Adrenal gland (tissue), 12 donors: ENCODE results near the gene CPED1. TPM values are rescaled to one million over a fixed set of nuclear protein-coding genes. Genes with fewer than 3 reads are reported as not detected.
A peak's percentile ranks its signal among the peaks of the same experiment; 100 is the strongest.

Experiments
- DNase-seq, 7 donors: peaks; one replicate each; pipeline ENCODE4 v3.0.0-alpha.2; 2019 to 2020
- H3K27ac ChIP-seq, 5 donors: fragments of 200-600 bp; sonication (generic) in 4 of 5; 1 replicate in 3 of 5; 2 replicates in 2 of 5; pipeline versions ENCODE4 v1.5.1 to v1.8.0; 2016 to 2020; ENCODE audit warnings: mild to moderate bottlenecking in 1 of 5
- H3K27me3 ChIP-seq: fragments of 200-600 bp; 2 replicates; pipeline ENCODE4 v1.8.0; 2021
- H3K36me3 ChIP-seq, 2 donors: fragments of 200-600 bp; replicated peaks in 1 of 2; 1 replicate in 1 of 2; 2 replicates in 1 of 2; pipeline versions ENCODE4 v1.5.1 to v1.8.0; 2018 to 2022
- H3K4me1 ChIP-seq, 2 donors: fragments of 200-600 bp; replicated peaks in 1 of 2; 1 replicate in 1 of 2; 2 replicates in 1 of 2; pipeline versions ENCODE4 v1.5.1 to v1.8.0; 2018 to 2021
- H3K4me3 ChIP-seq, 4 donors: fragments of 200-600 bp; sonication (generic) in 3 of 4; one replicate each; pipeline ENCODE4 v1.5.1; 2016 to 2018
- H3K9me3 ChIP-seq, 3 donors: fragments of 200-600 bp; sonication (generic) in 1 of 3; replicated peaks in 1 of 3; 1 replicate in 2 of 3; 2 replicates in 1 of 3; pipeline versions ENCODE4 v1.5.1 to v1.8.0; 2016 to 2021
- POLR2A ChIP-seq, 2 donors: fragments of 450-650 bp; IDR thresholded peaks; one replicate each; pipeline ENCODE4 v1.6.1; 2017; ENCODE audit warnings: antibody characterized with exemption in 2 of 2, mild to moderate bottlenecking in 2 of 2, moderate library complexity in 1 of 2
- WGBS, 4 donors: extraction: QIAGEN DNeasy Blood & Tissue Kit in 2 of 4; methylation state at CpG; one replicate each; pipeline versions ENCODE4 v1.1.5 to v1.1.7; 2013 to 2017; 5-methylcytosine and 5-hydroxymethylcytosine counted together
- intact Hi-C, 2 donors: fragments of 100-400 bp; cut with DNase I; formaldehyde crosslinking; loops; one replicate each; pipeline versions ENCODE4 v1.14.1 to v1.15.0; 2022 to 2023
- polyA plus RNA-seq, 3 donors: library from polyadenylated mRNA; stranded (reverse); fragments of 200-250 nt in 2 of 3; fragments of 350-450 nt in 1 of 3; fragmentation: Illumina TruSeq in 1 of 3; extraction: RNeasy Lipid Tissue Mini Kit (QIAGEN cat#74804) in 1 of 3; gene quantifications; one replicate each; pipeline ENCODE4 v1.2.3, GENCODE V29; 2013 to 2014
- total RNA-seq, 9 donors: library from RNA; depleted of rRNA in 4 of 9; stranded (reverse); fragments of >200 nt in 4 of 9; fragments of 120-200 nt in 1 of 9; fragmentation: NEBNext Ultra II Directional in 1 of 9; extraction: Animal tissue kit (Norgen Biotek cat#: 25700) in 1 of 9; gene quantifications; one replicate each; pipeline versions ENCODE4 v1.1.0 to v1.2.4, GENCODE V29; 2013 to 2023
- TF ChIP-seq, protein P1 (sequence below), 6 experiments: fragments of 450-650 bp in 4 of 6; fragments of 200-600 bp in 2 of 6; sonication (generic) in 1 of 6; IDR thresholded peaks; 1 replicate in 5 of 6; 2 replicates in 1 of 6; pipeline versions ENCODE4 v1.5.1 to v1.8.0; 2016 to 2021; ENCODE audit warnings: antibody characterized with exemption in 6 of 6, mild to moderate bottlenecking in 2 of 6, moderate library complexity in 1 of 6
- donor health status: healthy with polysubstance abuse.
- donor health status: Bipolar disorder and iron deficiency.
- donor health status: DM: yes; HTN: yes; CAD: no.
- donor health status: DM: no; HTN: no; CAD: no.
- donor health status: DM: no; HTN: no; CAD: no.
- donor health status: DM: yes; HTN: yes; CAD: no.

The CPED1 gene
- total and polyA plus RNA-seq, 12 donors: 5.2 to 72.2 (median 40.7) TPM

DNA sequence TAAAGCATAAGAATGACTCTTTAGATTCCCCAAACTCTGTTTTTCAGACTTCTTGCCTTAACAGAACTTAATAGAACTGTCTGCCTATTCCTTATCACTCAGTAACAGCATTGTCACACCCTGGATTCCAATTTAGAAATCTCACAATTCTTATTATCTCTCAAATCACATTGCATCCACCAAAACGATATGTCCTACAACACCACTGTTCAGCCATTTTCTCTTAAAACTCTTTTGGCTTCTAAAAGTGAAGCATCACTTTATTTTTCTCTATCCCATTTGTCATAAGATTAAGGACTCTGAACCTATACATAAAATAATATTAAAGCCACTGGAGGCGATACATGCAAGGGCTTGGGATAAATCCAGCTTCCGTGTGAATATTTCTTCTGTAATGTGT is 1.2 kb upstream of the CPED1 start:
- intact Hi-C loops: loop anchor here (5.0 kb wide), 2 partner anchors 95 to 120 kb away; no protein-coding TSS in a partner anchor
- WGBS, 4 donors: 0 to 2% (median 0%) methylated on average over 3 of the region's 3 CpGs

DNA sequence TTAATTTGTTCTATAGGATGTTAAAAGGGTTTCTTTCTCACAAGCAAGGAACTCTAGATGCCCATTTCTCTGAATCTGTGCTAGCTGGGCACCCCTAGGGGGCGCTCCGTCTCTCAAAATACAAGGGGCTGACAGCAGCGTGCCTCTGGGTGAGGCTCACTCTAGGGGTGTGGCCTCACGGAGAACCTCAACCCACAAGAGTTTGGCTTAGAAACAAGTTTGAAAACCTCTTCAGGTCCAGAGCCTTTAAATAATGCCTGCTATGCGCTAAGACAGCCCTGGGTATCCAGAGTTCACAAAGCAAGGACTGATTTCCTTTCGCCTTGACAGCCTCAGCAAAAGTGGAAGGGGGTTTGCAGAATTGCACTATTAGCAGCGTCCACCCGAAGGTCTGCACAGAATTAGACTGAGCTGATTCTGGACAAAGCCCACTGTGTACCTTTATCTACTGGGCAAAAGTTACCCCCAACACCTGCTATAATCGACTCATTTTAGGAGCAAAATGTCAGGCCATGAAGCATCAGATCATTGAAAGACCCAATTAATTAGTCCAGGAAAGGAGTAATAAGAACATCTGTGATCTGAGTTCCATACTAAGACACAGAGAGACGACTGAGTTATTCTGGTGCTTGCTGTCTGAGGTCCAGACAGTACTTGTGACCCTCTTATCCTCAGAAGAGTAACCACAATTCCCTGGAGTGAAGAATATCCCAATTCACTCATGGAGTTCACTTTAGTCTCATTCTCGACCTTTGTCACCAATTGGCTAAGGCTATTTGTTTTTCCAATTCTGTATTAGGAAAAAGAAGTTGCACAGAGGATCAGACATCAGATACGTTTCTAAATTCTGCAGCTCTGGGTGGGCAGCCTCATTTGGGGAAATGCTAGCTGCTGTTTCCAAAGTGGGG is 574 bp upstream of the CPED1 start:
- Histone ChIP-seq H3K27ac (peak overlapping the region; percentile 31 to 89 (median 72)), H3K9me3 (no peaks in the 10 kb centered on the region), H3K4me1 (peaks cover 7 to 20% of the 10 kb centered on the region in 2 donors), H3K27me3 (no peaks in the 10 kb centered on the region), H3K36me3 (no peaks in the 10 kb centered on the region), H3K4me3 (peak overlapping the region; percentile 12 to 61 (median 30))
- TF ChIP-seq POLR2A (IDR thresholded peaks at IDR 0.05): peak in 1 of 2 donors; percentile 15
- TF ChIP-seq, protein P1, sequence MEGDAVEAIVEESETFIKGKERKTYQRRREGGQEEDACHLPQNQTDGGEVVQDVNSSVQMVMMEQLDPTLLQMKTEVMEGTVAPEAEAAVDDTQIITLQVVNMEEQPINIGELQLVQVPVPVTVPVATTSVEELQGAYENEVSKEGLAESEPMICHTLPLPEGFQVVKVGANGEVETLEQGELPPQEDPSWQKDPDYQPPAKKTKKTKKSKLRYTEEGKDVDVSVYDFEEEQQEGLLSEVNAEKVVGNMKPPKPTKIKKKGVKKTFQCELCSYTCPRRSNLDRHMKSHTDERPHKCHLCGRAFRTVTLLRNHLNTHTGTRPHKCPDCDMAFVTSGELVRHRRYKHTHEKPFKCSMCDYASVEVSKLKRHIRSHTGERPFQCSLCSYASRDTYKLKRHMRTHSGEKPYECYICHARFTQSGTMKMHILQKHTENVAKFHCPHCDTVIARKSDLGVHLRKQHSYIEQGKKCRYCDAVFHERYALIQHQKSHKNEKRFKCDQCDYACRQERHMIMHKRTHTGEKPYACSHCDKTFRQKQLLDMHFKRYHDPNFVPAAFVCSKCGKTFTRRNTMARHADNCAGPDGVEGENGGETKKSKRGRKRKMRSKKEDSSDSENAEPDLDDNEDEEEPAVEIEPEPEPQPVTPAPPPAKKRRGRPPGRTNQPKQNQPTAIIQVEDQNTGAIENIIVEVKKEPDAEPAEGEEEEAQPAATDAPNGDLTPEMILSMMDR (IDR thresholded peaks at IDR 0.05): peak; percentile 84 to 95 (median 92)
- WGBS, 4 donors: 0 to 2% (median 1%) methylated on average over 10 to 12 of the region's 12 CpGs
- peak; percentile 89 to 95 (median 92) for DNase-seq
- intact Hi-C loops: loop anchor here (5.0 kb wide), 2 partner anchors 94 to 119 kb away; no protein-coding TSS in a partner anchor

More for the DNA sequence above, 1.2 kb upstream of the CPED1 start:
- Histone ChIP-seq H3K9me3 (no peaks in the 10 kb centered on the region), H3K4me1 (peaks cover 7 to 14% of the 10 kb centered on the region in 2 donors), H3K4me3 (peak overlapping the region in 1 of 4 donors; percentile 24), H3K27ac (peak overlapping the region in 1 of 5 donors; percentile 89), H3K27me3 (no peaks in the 10 kb centered on the region), H3K36me3 (no peaks in the 10 kb centered on the region)
- no peak for DNase-seq
- TF ChIP-seq, protein P1 (IDR thresholded peaks at IDR 0.05): no peak
- no peak for TF ChIP-seq POLR2A (IDR thresholded peaks at IDR 0.05)

DNA sequence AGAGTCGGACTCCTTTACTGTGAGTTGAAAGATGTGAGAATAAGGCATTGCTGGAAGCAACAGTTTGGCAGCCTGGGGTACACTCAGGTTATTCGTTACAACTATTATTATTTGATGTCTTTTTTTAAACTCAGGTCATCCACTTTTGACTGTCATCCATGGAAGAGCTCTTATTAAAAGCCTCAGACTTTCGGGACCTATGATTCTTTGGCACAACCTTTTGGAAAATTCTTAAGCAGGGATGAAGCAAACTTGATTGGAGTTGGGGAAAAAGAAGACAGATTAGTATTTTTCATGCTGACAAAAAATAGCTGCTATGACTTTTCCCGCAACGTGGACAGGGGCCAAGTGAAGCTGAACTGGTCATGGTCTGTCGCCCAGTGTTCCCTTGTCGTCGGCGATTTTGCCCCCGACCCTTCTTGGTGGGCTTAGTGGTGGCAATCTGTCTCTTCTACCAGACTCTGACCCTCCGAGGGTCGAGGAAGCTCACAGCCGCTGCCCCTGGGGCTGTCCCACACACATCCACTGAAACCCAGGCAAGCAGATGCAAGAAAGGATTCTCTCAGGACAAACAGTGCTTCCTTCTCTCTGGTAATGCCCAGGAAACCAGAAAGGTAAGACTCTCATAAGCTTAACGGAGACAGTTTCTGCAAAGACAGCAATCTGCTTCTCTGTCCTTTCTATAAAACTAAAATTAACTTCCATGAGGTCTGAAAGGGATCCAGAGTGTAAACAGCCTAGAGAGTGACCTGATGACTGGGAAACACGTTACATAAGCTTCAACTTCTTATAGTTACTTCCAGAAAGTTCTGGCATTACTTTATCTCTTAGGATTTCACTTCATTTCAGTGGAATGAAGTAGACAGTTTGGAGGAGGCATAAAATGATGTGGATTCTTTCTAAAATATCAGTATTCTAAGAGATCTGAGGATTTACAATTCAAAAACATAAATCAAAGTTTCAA is 1.0 kb downstream of the CPED1 start:
- H3K36me3 ChIP-seq: no peaks in the 10 kb centered on the region
- no peaks in the 10 kb centered on the region for H3K27me3 ChIP-seq
- intact Hi-C loops: loop anchor here (5.0 kb wide), 2 partner anchors 93 to 118 kb away; no protein-coding TSS in a partner anchor
- no peaks in the 10 kb centered on the region for H3K9me3 ChIP-seq
- peak in 1 of 2 donors; percentile 22 for TF ChIP-seq POLR2A (IDR thresholded peaks at IDR 0.05)
- TF ChIP-seq, protein P1 (IDR thresholded peaks at IDR 0.05): no peak
- H3K4me3 ChIP-seq: peak overlapping the region in 3 of 4 donors; percentile 16 to 61 (median 24)
- peak in 5 of 7 donors; percentile 21 to 46 (median 46) for DNase-seq
- H3K27ac ChIP-seq: peak overlapping the region; percentile 22 to 89 (median 72)
- 9 to 17% (median 13%) methylated on average over 13 to 15 of the region's 15 CpGs for WGBS, 4 donors
- H3K4me1 ChIP-seq: peaks cover 7 to 32% of the 10 kb centered on the region in 2 donors
